Measurements from ENCODE around the gene NACC2. TPM values are rescaled to one million over a fixed set of nuclear protein-coding genes. Genes with fewer than 3 reads are reported as not detected.

The NACC2 gene
- polyA plus RNA-seq, 4 donors: 8.5 to 9.3 (median 8.9) TPM

GRCh38 chr9:136002881-136003280 is 92.2 kb downstream of the NACC2 start:
- DNase-seq (ENCODE audit: low read depth in 4 of 4, low spot score in 3 of 4): no peak

- DNase-seq (ENCODE audit: low read depth in 4 of 4, low spot score in 3 of 4): no peak
Measured at GRCh38 chr9:136002215-136002614, 92.9 kb downstream of the NACC2 start.

- no peak for DNase-seq (ENCODE audit: low read depth in 4 of 4, low spot score in 3 of 4)
Measured at GRCh38 chr9:136001231-136001630, 93.9 kb downstream of the NACC2 start.

GRCh38 chr9:135998410-135999071 is 96.5 kb downstream of the NACC2 start:
- DNase-seq (ENCODE audit: low read depth in 4 of 4, low spot score in 3 of 4): no peak

- no peak for DNase-seq (ENCODE audit: low read depth in 4 of 4, low spot score in 3 of 4)
Measured at GRCh38 chr9:135998016-135998380, 97.1 kb downstream of the NACC2 start.

GRCh38 chr9:135997090-135998015 is 97.7 kb downstream of the NACC2 start:
- no peak for DNase-seq (ENCODE audit: low read depth in 4 of 4, low spot score in 3 of 4)

- no peak for DNase-seq (ENCODE audit: low read depth in 4 of 4, low spot score in 3 of 4)
Measured at GRCh38 chr9:135995816-135996215, 99.3 kb downstream of the NACC2 start.

- DNase-seq (ENCODE audit: low read depth in 4 of 4, low spot score in 3 of 4): no peak
Measured at GRCh38 chr9:135994501-135995192, 100.4 kb downstream of the NACC2 start.

GRCh38 chr9:135993765-135994500 is 101.2 kb downstream of the NACC2 start:
- DNase-seq (ENCODE audit: low read depth in 4 of 4, low spot score in 3 of 4): no peak

GRCh38 chr9:135993409-135993742 is 101.7 kb downstream of the NACC2 start:
- DNase-seq (ENCODE audit: low read depth in 4 of 4, low spot score in 3 of 4): no peak

- DNase-seq (ENCODE audit: low read depth in 4 of 4, low spot score in 3 of 4): peak; percentile 70 to 84 (median 77)
Measured at GRCh38 chr9:135992486-135993408, 102.3 kb downstream of the NACC2 start.

GRCh38 chr9:135991771-135992170 is 103.3 kb downstream of the NACC2 start:
- no peak for DNase-seq (ENCODE audit: low read depth in 4 of 4, low spot score in 3 of 4)

GRCh38 chr9:135990468-135991429 is 104.3 kb downstream of the NACC2 start:
- DNase-seq (ENCODE audit: low read depth in 4 of 4, low spot score in 3 of 4): no peak

- DNase-seq (ENCODE audit: low read depth in 4 of 4, low spot score in 3 of 4): no peak
Measured at GRCh38 chr9:135989722-135990467, 105.2 kb downstream of the NACC2 start.

GRCh38 chr9:135989157-135989556 is 105.9 kb downstream of the NACC2 start:
- no peak for DNase-seq (ENCODE audit: low read depth in 4 of 4, low spot score in 3 of 4)

- DNase-seq (ENCODE audit: low read depth in 4 of 4, low spot score in 3 of 4): no peak
Measured at GRCh38 chr9:135988493-135988892, 106.6 kb downstream of the NACC2 start.

- no peak for DNase-seq (ENCODE audit: low read depth in 4 of 4, low spot score in 3 of 4)
Measured at GRCh38 chr9:135987838-135988404, 107.2 kb downstream of the NACC2 start.
